GM12873 (cell line): Measurements from ENCODE around the gene CACNA2D2.
A peak's percentile ranks its signal among the peaks of the same experiment; 100 is the strongest.

Source experiments
- TF ChIP-seq, protein P1 (sequence below): IDR thresholded peaks from 2 replicates; pipeline ENCODE4 v1.5.1; 2012; ENCODE audit warnings: low read depth, mild to moderate bottlenecking, moderate library complexity, low read length, control low read depth; ENCODE audit not compliant: insufficient read depth; ENCODE audit errors: missing control alignments

Gene CACNA2D2

GRCh38 chr3:50355829-50356552 is 147.4 kb downstream of the CACNA2D2 start:
- TF ChIP-seq, protein P1, sequence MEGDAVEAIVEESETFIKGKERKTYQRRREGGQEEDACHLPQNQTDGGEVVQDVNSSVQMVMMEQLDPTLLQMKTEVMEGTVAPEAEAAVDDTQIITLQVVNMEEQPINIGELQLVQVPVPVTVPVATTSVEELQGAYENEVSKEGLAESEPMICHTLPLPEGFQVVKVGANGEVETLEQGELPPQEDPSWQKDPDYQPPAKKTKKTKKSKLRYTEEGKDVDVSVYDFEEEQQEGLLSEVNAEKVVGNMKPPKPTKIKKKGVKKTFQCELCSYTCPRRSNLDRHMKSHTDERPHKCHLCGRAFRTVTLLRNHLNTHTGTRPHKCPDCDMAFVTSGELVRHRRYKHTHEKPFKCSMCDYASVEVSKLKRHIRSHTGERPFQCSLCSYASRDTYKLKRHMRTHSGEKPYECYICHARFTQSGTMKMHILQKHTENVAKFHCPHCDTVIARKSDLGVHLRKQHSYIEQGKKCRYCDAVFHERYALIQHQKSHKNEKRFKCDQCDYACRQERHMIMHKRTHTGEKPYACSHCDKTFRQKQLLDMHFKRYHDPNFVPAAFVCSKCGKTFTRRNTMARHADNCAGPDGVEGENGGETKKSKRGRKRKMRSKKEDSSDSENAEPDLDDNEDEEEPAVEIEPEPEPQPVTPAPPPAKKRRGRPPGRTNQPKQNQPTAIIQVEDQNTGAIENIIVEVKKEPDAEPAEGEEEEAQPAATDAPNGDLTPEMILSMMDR, result no peak

DNA sequence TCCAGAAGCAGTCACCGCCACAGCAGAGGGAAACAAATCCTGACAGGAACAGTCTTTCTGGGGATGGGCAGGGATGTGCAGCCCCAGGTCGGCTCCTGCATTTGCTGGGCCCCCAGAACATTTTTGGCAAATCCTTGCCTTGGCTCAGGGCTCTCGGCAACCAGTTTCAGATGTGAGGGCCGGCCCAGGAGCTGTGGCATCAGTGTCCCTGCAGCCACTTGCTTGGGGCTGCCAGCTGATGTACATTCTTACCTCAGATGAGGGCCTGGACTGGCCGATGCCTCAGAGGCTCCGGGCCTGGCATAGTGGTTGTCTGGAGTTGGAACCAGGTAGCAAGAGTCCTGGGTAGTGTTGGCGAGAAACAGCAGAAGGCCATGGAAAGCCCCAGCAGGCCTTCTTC is 148.6 kb downstream of the CACNA2D2 start:
- TF ChIP-seq, protein P1, result no peak

GRCh38 chr3:50354186-50354764 is 149.2 kb downstream of the CACNA2D2 start:
- TF ChIP-seq, protein P1, result no peak

DNA sequence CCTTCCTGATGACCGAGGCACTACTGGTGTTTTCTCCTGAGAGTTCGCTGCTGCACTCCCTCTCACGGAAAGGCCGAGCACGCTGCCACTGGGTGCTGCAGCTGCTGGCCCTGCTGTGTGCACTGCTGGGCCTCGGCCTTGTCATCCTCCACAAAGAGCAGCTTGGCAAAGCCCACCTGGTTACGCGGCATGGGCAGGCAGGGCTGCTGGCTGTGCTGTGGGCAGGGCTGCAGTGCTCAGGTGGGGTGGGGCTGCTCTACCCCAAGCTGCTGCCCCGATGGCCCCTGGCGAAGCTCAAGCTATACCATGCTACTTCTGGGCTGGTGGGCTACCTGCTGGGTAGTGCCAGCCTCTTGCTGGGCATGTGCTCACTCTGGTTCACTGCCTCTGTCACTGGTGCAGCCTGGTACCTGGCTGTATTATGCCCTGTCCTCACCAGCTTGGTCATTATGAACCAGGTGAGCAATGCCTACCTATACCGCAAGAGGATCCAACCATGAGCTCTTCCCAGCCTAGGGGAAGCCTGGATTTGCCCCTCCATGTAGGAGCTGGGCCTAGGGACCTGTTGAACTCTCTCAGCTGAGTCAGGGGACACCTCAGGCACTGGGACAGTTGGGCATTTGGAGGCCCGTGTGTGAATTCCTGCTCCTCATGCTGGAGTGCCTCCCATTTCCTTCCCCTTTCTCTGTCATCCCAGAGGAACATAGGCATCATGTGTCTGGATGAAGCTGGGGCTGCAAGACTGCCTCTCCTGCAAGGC is 150.0 kb downstream of the CACNA2D2 start:
- TF ChIP-seq, protein P1, result no peak

GRCh38 chr3:50352781-50353180 is 150.7 kb downstream of the CACNA2D2 start:
- TF ChIP-seq, protein P1, result peak; percentile 26

GRCh38 chr3:50351323-50351697 is 152.1 kb downstream of the CACNA2D2 start:
- TF ChIP-seq, protein P1, result no peak
